Activated CD8-positive, alpha-beta memory T cell treated with anti-CD3 and anti-CD28 coated beads, Interleukin-2, amount 50 U/mL, for 1 hour (primary cell): ENCODE data around the gene BMERB1.

Experiments
- DNase-seq: peaks from one replicate; pipeline ENCODE4 v3.0.0-alpha.2; 2020; ENCODE audit errors: extremely low read depth

BMERB1 gene

DNA sequence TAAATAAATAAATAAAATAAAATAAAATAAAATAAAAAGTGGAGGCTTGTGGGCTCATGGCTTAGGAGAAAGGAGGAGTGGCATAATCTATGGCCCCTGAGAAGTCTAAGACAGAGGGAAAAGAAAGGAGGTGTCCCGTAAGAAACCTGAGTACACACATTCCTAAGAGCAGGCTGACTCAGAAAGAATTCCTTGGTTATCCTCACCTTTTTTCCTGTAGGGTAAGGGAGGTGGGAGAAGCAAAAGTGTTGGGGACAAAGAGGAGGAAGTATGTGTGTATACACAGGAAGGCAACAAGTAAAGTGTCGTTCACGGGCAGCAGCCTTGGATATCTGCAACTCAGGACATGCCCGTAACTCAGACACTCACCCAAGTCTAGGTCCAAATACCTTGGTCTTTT, 179.3 kb downstream of the BMERB1 start:
- DNase-seq: no peak

GRCh38 chr16:15616012-15616411, 181.6 kb downstream of the BMERB1 start:
- DNase-seq: no peak

DNA sequence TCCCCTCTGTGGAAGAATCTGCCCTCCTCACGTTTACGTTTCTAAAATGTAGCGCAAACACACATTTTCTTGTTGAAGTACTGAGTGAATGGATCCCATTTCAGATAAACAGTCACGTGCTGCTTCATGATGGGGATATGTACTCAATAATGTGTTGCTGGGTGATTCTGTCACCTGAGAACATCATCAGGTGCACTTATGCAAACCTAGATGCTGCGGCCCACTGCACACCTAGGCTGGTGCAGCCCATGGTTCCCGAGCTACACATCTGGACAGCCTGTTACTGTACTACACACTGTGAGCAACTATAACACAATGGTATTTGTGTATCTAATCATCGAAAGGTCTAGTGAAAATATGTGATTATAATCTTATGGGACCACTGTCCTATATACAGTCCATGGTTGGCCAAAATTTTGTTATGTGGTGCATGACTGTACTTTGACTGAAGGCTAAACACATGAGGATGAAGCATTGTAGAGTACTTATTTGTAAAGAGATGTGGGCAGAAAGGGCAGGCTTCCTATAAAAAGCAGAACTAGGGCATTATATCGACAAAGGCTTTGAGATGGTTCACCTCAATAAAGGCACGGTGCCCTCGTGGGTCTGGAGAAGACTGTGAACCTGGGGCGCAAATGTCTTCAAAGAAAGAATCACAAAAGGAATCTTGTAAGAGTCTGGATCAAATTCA, 182.2 kb downstream of the BMERB1 start:
- DNase-seq: no peak

GRCh38 chr16:15617901-15618300, 183.5 kb downstream of the BMERB1 start:
- DNase-seq: no peak

- DNase-seq: no peak
These were observed 184.0 kb downstream of the BMERB1 start for GRCh38 chr16:15618392-15618791.

GRCh38 chr16:15620611-15621195, 186.3 kb downstream of the BMERB1 start:
- no peak for DNase-seq

- DNase-seq: no peak
These were observed 187.1 kb downstream of the BMERB1 start for GRCh38 chr16:15621456-15621855.

- DNase-seq: no peak
These were observed 187.5 kb downstream of the BMERB1 start for GRCh38 chr16:15621889-15622288.

DNA sequence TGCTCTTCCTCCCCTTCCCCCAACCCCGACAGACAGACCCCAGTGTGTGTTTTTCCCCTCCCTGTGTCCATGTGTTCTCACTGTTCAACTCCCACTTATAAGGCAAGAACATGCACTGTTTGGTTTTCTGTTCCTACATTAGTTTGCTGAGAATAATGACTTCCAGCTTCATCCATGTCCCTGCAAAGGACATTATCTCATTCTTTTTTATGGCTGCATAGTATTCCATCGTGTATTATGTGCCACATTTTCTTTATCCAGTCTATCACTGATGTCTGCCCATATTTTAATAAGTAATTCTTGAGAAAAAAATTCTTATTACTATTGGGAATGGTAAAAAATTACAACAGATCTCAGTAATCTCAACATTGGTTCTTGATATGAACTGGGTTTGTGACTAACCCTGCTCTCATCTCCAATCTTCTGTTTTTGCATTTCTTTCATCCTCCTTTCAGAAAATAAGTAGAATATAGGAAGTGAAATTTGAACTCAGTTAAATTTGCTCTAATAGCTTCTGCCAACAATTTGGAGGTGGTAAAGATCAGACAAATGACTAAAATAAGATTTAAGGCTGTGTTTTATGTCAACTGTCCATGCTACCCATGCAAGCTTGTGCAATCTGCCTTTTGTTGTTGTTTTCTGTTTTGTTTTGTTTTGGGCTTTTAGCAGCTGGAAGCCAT, 197.5 kb downstream of the BMERB1 start:
- DNase-seq: no peak

DNA sequence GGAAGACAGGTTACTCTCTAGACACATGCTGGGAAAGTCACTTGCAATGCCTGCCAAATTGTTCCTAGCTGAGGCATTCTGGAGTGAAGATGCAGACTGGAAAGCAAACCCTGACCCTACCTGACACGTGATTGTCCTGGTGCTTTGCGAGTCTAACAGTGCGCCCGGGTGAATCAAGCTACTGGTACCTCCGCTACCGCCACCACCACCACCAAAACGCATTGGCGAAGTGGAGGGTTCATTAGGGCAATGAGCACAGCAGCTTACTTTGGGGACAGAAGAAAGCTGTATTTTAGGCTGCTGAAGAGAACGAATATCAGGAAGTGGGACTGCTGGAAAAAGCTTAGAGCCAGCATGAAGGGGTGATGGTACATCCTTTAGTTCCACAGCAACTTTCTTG, 201.5 kb downstream of the BMERB1 start:
- DNase-seq: no peak

DNA sequence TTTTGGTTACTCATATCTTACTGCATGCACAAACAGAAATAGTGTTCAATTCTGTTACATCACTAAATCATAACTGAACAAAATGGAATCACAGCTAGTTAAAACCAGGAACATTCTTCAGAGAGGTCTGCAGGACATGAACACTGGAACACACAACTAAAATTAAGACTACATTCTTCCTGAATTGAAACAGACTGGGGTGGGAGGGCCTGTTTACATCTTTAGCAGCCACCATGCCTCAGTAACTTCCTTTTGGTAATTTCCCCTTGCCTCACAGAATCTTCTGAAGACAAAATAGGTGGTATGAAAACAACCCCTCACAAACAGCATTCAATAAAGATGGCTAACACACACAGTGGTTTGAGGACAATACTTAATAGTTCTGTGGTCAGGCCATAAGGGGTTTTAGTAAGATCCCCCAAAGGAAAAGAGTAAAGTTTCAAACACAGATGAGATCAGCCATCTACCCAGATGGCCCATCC, 202.0 kb downstream of the BMERB1 start:
- no peak for DNase-seq
